ENCODE measurements around the gene ETFB. TPM values are rescaled to one million over a fixed set of nuclear protein-coding genes. Genes with fewer than 3 reads are reported as not detected.

The ETFB gene
- total and polyA plus RNA-seq, 9 of the 15 experiments (the other 6 are each of a cell fraction or from before 2014, with no cell fraction given): 18.1 to 143 (median 96.1) TPM

GRCh38 chr19:51364200-51365106 is 1.7 kb downstream of the ETFB start (continued):
- TF ChIP-seq CBFB (CRISPR knock-in tag; IDR thresholded peaks at IDR 0.05) (no peak), USF1 (CRISPR knock-in tag; IDR thresholded peaks at IDR 0.05) (peak; percentile 5; the same call in 1 of the 2 replicates), ZBTB33 (CRISPR knock-in tag; IDR thresholded peaks at IDR 0.05) (peak; percentile 66; the same call in 1 of the 2 replicates), MAX (CRISPR knock-in tag; IDR thresholded peaks at IDR 0.05) (0 out of 2 replicates have a peak, but pooled peaks have one; percentile 17), PTTG1 (tag; IDR thresholded peaks at IDR 0.05; ENCODE audit: low read depth) (no peak)

GRCh38 chr19:51361239-51361638 is 4.9 kb downstream of the ETFB start:
- H3K4me1 ChIP-seq (replicated peaks in 1 of 2; ENCODE audit: control insufficient read depth in 2 of 2, insufficient read depth in 2 of 2, low read length in 2 of 2): peaks cover 21 to 32% of the 10 kb centered on the region in 2 experiments
- FAIRE-seq: no peak
- POLR2A ChIA-PET: interaction anchor here (2.5 kb wide), 1 partner anchor 10 kb away, joined by 10 read pairs; no protein-coding TSS in a partner anchor

More at GRCh38 chr19:51361239-51361638, 4.9 kb downstream of the ETFB start:
- DNase-seq (ENCODE audit: extremely low read depth in 1 of 4, low spot score in 3 of 4) (no peak), ATAC-seq (no peak)
- H3K4me2 ChIP-seq (ENCODE audit: insufficient read depth, low read length): no peak overlapping the region
- H3K79me2 ChIP-seq (ENCODE audit: control insufficient read depth, insufficient read depth, low read length): peaks cover 39% of the 10 kb centered on the region
- no peak overlapping the region for H3K27ac ChIP-seq (ENCODE audit: extremely low read depth, low read depth, low read length)
- H3K27me3 ChIP-seq (ENCODE audit: control insufficient read depth in 2 of 2, insufficient read depth in 2 of 2, low read length in 2 of 2): no peaks in the 10 kb centered on the region
- no peak overlapping the region for H3K4me3 ChIP-seq
- TF ChIP-seq KLF13 (tag; IDR thresholded peaks at IDR 0.05; ENCODE audit: borderline replicate concordance, low read depth) (no peak), HCFC1 (IDR thresholded peaks at IDR 0.05; ENCODE audit: low read depth, low read length) (no peak), HMG20A (CRISPR knock-in tag; conservative IDR thresholded peaks at IDR 0.05) (no peak), FOS (IDR thresholded peaks at IDR 0.05; ENCODE audit: extremely low read depth, insufficient read length) (no peak), ZNF512 (tag; IDR thresholded peaks at IDR 0.05) (no peak), RBFOX2 (IDR thresholded peaks at IDR 0.05; ENCODE audit: low read depth, low read length) (peak; percentile 21; the same call in 1 of the 2 replicates)
- no peaks in the 10 kb centered on the region for H4K20me1 ChIP-seq (replicated peaks; ENCODE audit: control insufficient read depth, insufficient read depth, low read length)
- peaks cover 5% of the 10 kb centered on the region; the same call in 2 of the 3 replicates for H3K36me3 ChIP-seq (ENCODE audit: control insufficient read depth, insufficient read depth, low read length)
- H3K9me3 ChIP-seq (replicated peaks; ENCODE audit: control insufficient read depth, insufficient read depth, low read depth, low read length): no peaks in the 10 kb centered on the region
- WGBS (ENCODE audit: insufficient coverage, low coverage, missing lambda C conversion rate): 75% methylated on average over 13 of the region's 13 CpGs
- CTCF ChIA-PET (ENCODE audit: low intra/inter-chr PET ratio): no interaction called here
- in situ Hi-C loops (cut with MboI) (no loop called here), intact Hi-C loops (cut with micrococcal nuclease) (no loop called here)
- H3K9ac ChIP-seq (ENCODE audit: insufficient read depth in 1 of 2, low read depth in 2 of 2, low read length in 2 of 2): no peak overlapping the region
- no peak overlapping the region for H2AFZ ChIP-seq (ENCODE audit: low read depth, low read length)
- no peaks in the 10 kb centered on the region for H3K9me1 ChIP-seq (ENCODE audit: control insufficient read depth, insufficient read depth, low read length)
- BruUV-seq (replicated peaks): no TSS peak

Measured in K562 (cell line).